Endothelial cell of umbilical vein (primary cell): ENCODE data around the gene AWAT2. TPM values are rescaled to one million over a fixed set of nuclear protein-coding genes. Genes with fewer than 3 reads are reported as not detected.

Experiments
- BruUV-seq: library from RNA; stranded (reverse); fragments of 400-500 nt; replicated peaks from 2 replicates; lab custom pipeline; 2021; lab: Mats Ljungman, UMichigan
- CTCF ChIA-PET: fragments of 300-600, 350-600 bp; sonication (Branson Sonifier 250); formaldehyde crosslinking; loops from one replicate; lab custom pipeline; 2021; ENCODE audit warnings: antibody characterized with exemption, inconsistent platforms; lab: Charles Lee
- POLR2A ChIA-PET: fragments of 300-600, 350-600 bp; sonication (Branson Sonifier 250); formaldehyde crosslinking; loops from one replicate; lab custom pipeline; 2021; ENCODE audit warnings: antibody characterized with exemption, inconsistent platforms; lab: Charles Lee
- DNase-seq: peaks from one replicate; pipeline ENCODE4 v3.0.0-alpha.2; 2011; ENCODE audit warnings: low read depth, low spot score
- FAIRE-seq: peaks from 2 replicates; lab custom pipeline; 2011; peaks lifted over from hg19 to GRCh38; lab: Jason Lieb, UNC
- H2AFZ ChIP-seq: 2 replicates; pipeline ENCODE4 v1.6.0; 2012; ENCODE audit warnings: low read depth, low read length, control low read depth, inconsistent platforms
- H3K27ac ChIP-seq: 2 replicates; pipeline ENCODE4 v1.5.1; 2011; ENCODE audit warnings: low read depth, mild to moderate bottlenecking, control low read depth, low read length, moderate library complexity; ENCODE audit not compliant: insufficient read depth
- H3K27me3 ChIP-seq, 2 experiments: 2 replicates each; pipeline versions ENCODE4 v1.6.0 to v1.6.1; 2011; ENCODE audit warnings: low read length in 2 of 2, mixed read lengths in 1 of 2; ENCODE audit not compliant: control insufficient read depth in 2 of 2, insufficient read depth in 2 of 2
- H3K36me3 ChIP-seq, 2 experiments: 2 replicates in 1 of 2; 3 replicates in 1 of 2; pipeline ENCODE4 v1.5.1; 2011; ENCODE audit warnings: low read length in 2 of 2, mild to moderate bottlenecking in 1 of 2, moderate library complexity in 1 of 2; ENCODE audit not compliant: control insufficient read depth in 2 of 2, insufficient read depth in 2 of 2; ENCODE audit errors: extremely low read depth in 1 of 2
- H3K4me1 ChIP-seq: 3 replicates; pipeline ENCODE4 v1.5.1; 2011; ENCODE audit warnings: mild to moderate bottlenecking, low read length; ENCODE audit not compliant: control insufficient read depth, insufficient read depth; ENCODE audit errors: extremely low read depth
- H3K4me2 ChIP-seq: 2 replicates; pipeline ENCODE4 v1.6.1; 2011; ENCODE audit warnings: low read length, control low read depth, mixed read lengths; ENCODE audit not compliant: insufficient read depth
- H3K4me3 ChIP-seq, 3 experiments: fragments of 200-600 bp in 1 of 3; sonication (generic), shearing (Covaris generic) in 1 of 3; replicated peaks in 1 of 3; 2 replicates each; pipeline ENCODE4 v1.5.1; 2011 to 2016; ENCODE audit warnings: control low read depth in 3 of 3, low read length in 3 of 3, mild to moderate bottlenecking in 2 of 3, inconsistent platforms in 1 of 3, low read depth in 1 of 3, moderate library complexity in 1 of 3; ENCODE audit not compliant: insufficient read depth in 1 of 3
- H3K79me2 ChIP-seq: 2 replicates; pipeline ENCODE4 v1.6.0; 2012; ENCODE audit warnings: low read length, inconsistent platforms; ENCODE audit not compliant: control insufficient read depth, insufficient read depth
- H3K9ac ChIP-seq: replicated peaks from 2 replicates; pipeline ENCODE3; 2011; ENCODE audit warnings: low read length, control low read depth; ENCODE audit not compliant: insufficient read depth; ENCODE audit errors: extremely low read depth
- H3K9me1 ChIP-seq: replicated peaks from 3 replicates; pipeline ENCODE4 v1.6.0; 2011; ENCODE audit warnings: mild to moderate bottlenecking, low read length; ENCODE audit not compliant: control insufficient read depth, insufficient read depth; ENCODE audit errors: extremely low read depth
- H3K9me3 ChIP-seq: replicated peaks from 2 replicates; pipeline ENCODE4 v1.5.1; 2012; ENCODE audit warnings: low read length, inconsistent platforms; ENCODE audit not compliant: control insufficient read depth, insufficient read depth
- H4K20me1 ChIP-seq: replicated peaks from 2 replicates; pipeline ENCODE3; 2011; ENCODE audit warnings: mild to moderate bottlenecking, low read length; ENCODE audit not compliant: control insufficient read depth, insufficient read depth; ENCODE audit errors: extremely low read depth
- EZH2 ChIP-seq: IDR thresholded peaks from 2 replicates; pipeline ENCODE4 v1.6.1; 2012; ENCODE audit warnings: borderline replicate concordance, low read depth, mild to moderate bottlenecking, moderate library complexity, low read length, inconsistent platforms; ENCODE audit not compliant: severe bottlenecking
- FOS ChIP-seq: IDR thresholded peaks from 2 replicates; pipeline ENCODE4 v1.6.1; 2011; ENCODE audit warnings: mild to moderate bottlenecking, low read length, moderate library complexity, borderline replicate concordance; ENCODE audit not compliant: insufficient read depth
- GATA2 ChIP-seq: IDR thresholded peaks from 2 replicates; pipeline ENCODE4 v1.7.0; 2011; ENCODE audit warnings: low read depth, mild to moderate bottlenecking, moderate library complexity, mixed read lengths, low read length; ENCODE audit not compliant: insufficient read length, insufficient read depth
- JUN ChIP-seq: IDR thresholded peaks from 2 replicates; pipeline ENCODE4 v1.6.1; 2011; ENCODE audit warnings: borderline replicate concordance, low read depth; ENCODE audit not compliant: insufficient read length, insufficient read depth
- MAX ChIP-seq: IDR thresholded peaks from 2 replicates; pipeline ENCODE4 v1.6.1; 2011; ENCODE audit not compliant: insufficient read depth, insufficient read length
- MYC ChIP-seq: IDR thresholded peaks from one replicate; pipeline ENCODE4 v1.6.1; 2011; ENCODE audit warnings: mild to moderate bottlenecking, low read depth, low read length
- POLR2A ChIP-seq: IDR thresholded peaks from 2 replicates; pipeline ENCODE4 v1.6.1; 2012; ENCODE audit warnings: low read depth, mild to moderate bottlenecking, control low read depth, low read length
- POLR2AphosphoS5 ChIP-seq: IDR thresholded peaks from 2 replicates; pipeline ENCODE4 v1.6.1; 2012; ENCODE audit warnings: low read depth, mild to moderate bottlenecking, control low read depth, low read length, moderate library complexity; ENCODE audit not compliant: insufficient read depth
- dilution Hi-C: fragments of 300-500 bp; cut with MboI; formaldehyde crosslinking; loops from one replicate; pipeline ENCODE4 v1.15.0; 2019; ENCODE audit warnings: low sequenced_read_pairs; ENCODE audit not compliant: extremely low pct_ligation_motif_present
- intact Hi-C: fragments of 100-400 bp; cut with micrococcal nuclease; formaldehyde crosslinking; loops from one replicate; pipeline ENCODE4 v1.10.0; 2022
- polyA plus RNA-seq, 4 experiments: library from polyadenylated mRNA; depleted of rRNA in 3 of 4; stranded (reverse) in 3 of 4; unstranded in 1 of 4; fragments of >200 nt; gene quantifications; 2 replicates each; pipeline versions ENCODE4 v1.2.1 to v1.2.3, GENCODE V29; 2011 to 2012; ENCODE audit warnings: missing spikeins in 1 of 4
- total RNA-seq: library from RNA; stranded (reverse); gene quantifications from 2 replicates; pipeline ENCODE4 v1.2.3, GENCODE V29; 2021
- TF ChIP-seq, protein P1 (sequence below), 2 donors: IDR thresholded peaks; 1 replicate in 1 of 2; 2 replicates in 1 of 2; pipeline ENCODE4 v1.5.1; 2011; ENCODE audit warnings: low read length in 2 of 2, mild to moderate bottlenecking in 2 of 2, moderate library complexity in 2 of 2, control low read depth in 1 of 2, inconsistent platforms in 1 of 2, low read depth in 1 of 2; ENCODE audit not compliant: insufficient read depth in 1 of 2; ENCODE audit errors: extremely low read depth in 1 of 2

The AWAT2 gene
- total and polyA plus RNA-seq, 2 donors (not counting 3 experiments of a cell fraction or from before 2014, with no cell fraction given): 0.20 to 0.29 TPM

GRCh38 chrX:70012756-70013155, 37.0 kb downstream of the AWAT2 start:
- H3K27ac ChIP-seq: no peak overlapping the region
- no peak overlapping the region for H3K4me3 ChIP-seq
- TF ChIP-seq POLR2A (no peak), GATA2 (no peak), MYC (no peak), EZH2 (no peak), POLR2AphosphoS5 (no peak), FOS (no peak), JUN (no peak), MAX (no peak)
- TF ChIP-seq, protein P1, sequence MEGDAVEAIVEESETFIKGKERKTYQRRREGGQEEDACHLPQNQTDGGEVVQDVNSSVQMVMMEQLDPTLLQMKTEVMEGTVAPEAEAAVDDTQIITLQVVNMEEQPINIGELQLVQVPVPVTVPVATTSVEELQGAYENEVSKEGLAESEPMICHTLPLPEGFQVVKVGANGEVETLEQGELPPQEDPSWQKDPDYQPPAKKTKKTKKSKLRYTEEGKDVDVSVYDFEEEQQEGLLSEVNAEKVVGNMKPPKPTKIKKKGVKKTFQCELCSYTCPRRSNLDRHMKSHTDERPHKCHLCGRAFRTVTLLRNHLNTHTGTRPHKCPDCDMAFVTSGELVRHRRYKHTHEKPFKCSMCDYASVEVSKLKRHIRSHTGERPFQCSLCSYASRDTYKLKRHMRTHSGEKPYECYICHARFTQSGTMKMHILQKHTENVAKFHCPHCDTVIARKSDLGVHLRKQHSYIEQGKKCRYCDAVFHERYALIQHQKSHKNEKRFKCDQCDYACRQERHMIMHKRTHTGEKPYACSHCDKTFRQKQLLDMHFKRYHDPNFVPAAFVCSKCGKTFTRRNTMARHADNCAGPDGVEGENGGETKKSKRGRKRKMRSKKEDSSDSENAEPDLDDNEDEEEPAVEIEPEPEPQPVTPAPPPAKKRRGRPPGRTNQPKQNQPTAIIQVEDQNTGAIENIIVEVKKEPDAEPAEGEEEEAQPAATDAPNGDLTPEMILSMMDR (IDR thresholded peaks at IDR 0.05; ENCODE audit: extremely low read depth in 1 of 2, insufficient read depth in 1 of 2, low read depth in 1 of 2, low read length in 2 of 2): no peak
- no peaks in the 10 kb centered on the region for H3K4me1 ChIP-seq
- no TSS peak for BruUV-seq
- H3K27me3 ChIP-seq: no peaks in the 10 kb centered on the region
- dilution Hi-C loops: no loop called here
- no peaks in the 10 kb centered on the region for H3K9me1 ChIP-seq
- ChIA-PET POLR2A (no interaction called here), CTCF (interaction anchor here (1.5 kb wide), 1 partner anchor 20 kb away, joined by 4 read pairs; no protein-coding TSS in a partner anchor)
- H4K20me1 ChIP-seq: no peaks in the 10 kb centered on the region
- H3K4me2 ChIP-seq: no peak overlapping the region
- intact Hi-C loops: no loop called here
- DNase-seq: no peak
- no peak overlapping the region for H3K9ac ChIP-seq
- H3K36me3 ChIP-seq: no peaks in the 10 kb centered on the region
- no peak for FAIRE-seq
- no peaks in the 10 kb centered on the region for H3K9me3 ChIP-seq
- H2AFZ ChIP-seq: no peak overlapping the region
- H3K79me2 ChIP-seq: no peaks in the 10 kb centered on the region
